GF-D8 (cell line): ENCODE results near the gene SWI5.

Experiments
- DNase-seq: peaks from one replicate; lab custom pipeline; 2025; lab: John Stamatoyannopoulos, UW

SWI5 gene

DNA sequence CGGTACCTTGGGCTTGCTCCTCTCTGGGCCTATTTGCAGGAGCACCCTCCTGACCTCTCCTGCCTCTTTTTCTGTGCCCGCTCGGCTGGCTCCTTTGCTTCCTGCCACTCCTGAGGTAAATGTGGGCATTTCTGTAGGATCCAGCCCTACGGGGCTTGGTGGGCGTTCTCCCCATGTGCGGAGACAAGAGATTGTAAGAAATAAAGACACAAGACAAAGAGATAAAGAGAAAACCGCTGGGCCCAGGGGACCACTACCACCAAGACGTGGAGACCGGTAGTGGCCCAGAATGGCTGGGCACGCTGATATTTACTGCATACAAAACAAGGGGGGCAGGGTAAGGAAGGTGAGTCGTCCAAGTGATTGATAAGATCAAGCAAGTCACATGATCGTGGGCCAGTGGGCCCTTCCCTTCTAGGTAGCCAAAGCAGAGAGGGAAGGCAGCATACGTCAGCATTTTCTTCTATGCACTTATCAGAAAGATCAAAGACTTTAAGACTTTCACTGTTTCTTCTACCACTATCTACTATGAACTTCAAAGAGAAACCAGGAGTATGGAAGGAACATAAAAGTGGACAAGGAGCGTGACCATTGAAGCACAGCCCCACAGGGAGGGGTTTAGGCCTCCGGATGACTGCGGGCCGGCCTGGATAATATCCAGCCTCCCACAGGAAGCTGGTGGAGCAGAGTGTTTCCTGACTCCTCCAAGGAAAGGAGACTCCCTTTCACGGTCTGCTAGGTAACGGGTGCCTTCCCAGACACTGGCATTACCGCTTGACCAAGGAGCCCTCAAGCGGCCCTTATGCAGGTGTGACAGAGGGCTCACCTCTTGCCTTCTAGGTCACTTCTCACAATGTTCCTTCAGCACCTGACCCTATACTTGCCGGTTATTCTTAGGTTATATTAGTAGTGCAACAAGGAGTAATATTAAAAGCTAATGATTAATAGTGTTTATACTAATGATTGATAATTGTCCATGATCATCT lies 3.3 kb downstream of the SWI5 start:
- DNase-seq: peak; percentile 42

DNA sequence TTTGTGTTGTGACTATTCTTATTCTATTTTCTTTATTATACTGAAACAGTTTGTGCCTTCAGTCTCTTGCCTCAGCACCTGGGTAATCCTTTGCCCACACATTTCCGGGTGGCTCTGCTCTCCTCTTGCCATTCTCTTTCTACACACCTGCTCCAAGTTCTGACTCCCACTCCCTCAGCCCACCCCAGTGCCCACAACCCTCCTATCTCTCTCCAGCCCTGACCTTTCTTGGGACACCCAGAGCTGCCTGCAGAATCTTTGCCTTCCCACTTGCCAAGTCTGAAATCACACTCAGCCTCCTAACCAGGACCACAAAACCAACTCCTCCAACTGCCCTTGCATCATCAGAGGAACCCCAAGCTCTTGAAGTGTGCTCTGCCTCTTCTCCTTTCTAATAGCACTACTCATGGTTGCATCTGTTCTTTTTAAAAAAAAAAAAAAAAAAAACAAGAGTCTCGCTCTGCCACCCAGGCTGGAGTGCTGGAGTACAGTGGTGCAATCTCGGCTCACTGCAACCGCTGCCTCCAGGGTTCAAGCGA lies 4.1 kb downstream of the SWI5 start:
- DNase-seq: peak; percentile 95

DNA sequence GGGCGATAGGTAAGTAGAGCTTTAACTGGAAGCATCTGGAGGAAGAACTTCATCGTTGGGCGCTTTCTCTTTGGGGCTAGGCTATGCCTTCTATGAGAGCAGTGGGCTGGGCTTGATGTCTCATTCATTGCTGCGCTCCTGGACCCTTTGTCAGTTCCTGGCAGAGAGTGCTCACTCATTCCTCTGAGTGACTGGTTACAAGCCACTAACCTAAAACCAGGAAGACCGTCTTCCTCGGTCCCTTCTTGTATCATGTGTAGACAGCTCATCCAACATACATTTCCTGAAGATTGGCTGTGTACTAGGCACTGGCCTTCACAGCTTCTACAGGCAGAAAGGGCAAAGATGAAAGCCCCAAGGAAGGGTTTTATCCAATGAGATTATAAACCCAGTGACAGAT lies 6.4 kb downstream of the SWI5 start:
- no peak for DNase-seq

DNA sequence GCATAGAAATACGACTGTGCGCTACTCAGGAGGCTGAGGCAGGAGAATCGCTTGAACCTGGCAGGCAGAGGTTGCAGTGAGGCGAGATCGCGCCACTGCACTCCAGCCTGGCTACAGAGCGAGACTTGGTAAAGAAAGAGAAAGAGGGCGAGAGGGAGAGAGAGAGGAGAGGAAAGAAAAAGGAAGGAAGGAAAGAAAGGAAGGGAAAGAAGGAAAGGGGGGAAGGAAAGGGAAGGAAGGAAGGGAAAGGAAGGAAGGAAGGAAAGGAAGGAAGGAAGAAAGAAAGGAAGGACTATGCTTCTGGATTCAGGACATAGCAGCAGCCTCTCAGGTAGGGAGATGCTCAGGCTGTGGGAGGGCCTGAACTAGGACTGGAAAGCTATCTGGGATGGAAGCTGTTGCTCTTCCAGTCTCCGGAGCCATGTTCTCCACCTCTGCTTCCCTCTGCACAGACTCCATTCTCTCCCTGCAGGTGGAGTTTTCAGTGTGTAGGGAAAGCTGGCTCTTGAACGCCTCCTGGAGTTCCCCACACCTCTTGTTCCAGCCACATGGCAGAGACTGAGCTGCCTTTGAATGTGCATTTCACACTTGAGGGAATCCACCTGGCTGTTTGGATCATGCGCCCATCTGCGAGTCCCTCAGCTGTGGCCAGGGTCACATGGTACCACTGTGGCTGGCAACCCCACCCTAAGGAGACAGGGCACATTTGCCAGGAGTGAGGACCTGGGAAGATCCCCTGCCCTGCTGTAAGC lies 9.1 kb downstream of the SWI5 start:
- no peak for DNase-seq

DNA sequence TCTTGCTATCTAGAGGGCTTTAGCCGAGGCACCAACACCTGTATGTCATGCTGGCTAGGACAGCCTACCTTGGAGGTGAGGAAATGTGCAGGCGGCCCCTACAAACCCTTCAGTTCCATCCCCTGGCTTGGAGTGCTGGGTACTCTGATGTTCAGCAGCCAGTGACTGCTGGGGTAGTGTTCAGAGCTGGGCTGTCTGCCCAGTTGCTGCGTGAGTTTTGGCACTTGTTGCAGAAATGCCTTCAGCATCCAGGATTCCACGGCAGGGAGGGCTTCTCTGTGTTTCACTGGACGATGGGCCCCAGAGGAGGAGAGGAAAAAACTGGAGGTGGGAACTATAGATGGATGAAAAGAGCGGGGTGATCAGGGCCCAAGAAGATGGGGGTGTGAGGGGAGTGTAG lies 10.4 kb downstream of the SWI5 start:
- DNase-seq: no peak

DNA sequence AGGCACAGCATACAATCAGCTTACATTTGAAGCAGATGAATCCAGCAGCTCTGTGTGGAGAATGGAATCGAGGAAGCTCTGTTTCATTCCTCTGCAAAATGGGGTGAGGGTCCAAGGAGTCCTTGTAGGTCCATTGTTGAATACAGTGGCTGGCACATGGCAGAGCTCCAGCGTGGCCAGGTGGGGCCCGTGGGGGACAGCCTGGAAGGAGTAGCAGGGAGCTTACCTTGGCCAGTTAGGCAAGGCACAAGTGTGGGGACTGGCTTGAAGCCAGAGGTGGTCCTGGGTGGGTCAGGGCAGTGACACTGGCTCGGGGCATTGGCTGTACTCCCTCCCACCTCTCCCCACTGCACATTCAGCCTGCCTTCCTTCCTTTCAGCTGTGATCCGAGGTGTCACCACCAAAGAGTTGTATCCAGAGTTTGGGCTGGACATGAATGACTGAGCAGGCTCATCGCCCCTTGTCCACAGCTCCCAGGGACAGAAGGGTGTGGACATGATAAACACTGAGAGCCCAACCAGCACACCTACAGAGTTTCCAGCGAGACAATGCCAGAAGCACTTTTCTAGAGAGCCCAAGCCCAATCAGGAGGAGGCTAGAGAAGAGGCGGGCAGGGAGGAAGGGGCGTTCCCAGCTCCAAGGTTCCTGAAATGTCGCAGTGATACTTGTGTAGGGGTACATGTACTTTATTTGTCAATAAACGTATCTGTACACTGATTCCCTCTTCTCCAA lies 12.4 kb downstream of the SWI5 start:
- DNase-seq: no peak

DNA sequence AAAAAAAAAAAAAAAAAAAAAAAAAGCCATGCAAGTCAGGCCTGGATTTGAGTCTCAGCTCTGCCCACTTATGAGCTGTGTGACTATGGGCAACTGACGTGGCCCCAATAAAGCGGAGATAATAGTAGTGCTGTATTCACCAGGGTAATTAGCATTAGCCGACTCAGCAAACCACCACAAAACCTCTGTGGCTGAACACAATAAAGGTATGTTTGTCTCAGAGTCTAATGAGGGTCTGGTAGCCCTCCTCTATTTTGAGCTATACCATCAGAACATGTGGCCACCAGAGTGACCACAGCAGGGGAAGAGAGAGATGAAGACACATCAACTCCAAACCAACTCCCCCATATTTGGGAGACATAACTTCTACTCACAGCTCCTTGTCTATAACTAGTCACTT lies 15.9 kb downstream of the SWI5 start:
- DNase-seq: no peak

DNA sequence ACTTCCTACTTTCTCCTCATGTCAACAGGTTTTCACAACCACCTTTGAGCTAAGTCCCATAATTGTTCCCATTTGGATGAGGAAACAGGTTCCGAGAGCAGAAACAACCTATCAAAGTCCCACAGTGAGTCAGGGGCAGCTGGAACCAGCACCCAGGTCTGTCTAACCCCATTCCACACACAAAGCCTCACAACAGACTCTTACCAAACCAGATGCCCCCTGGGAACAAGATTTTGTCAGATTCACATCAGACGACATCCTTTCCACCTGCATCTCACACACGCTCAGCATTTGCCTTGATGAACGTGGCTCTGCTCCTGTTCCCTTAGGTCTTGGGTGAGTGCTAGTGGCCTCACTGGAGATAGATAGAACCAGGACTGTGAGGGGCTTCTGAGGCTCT lies 17.0 kb downstream of the SWI5 start:
- no peak for DNase-seq

DNA sequence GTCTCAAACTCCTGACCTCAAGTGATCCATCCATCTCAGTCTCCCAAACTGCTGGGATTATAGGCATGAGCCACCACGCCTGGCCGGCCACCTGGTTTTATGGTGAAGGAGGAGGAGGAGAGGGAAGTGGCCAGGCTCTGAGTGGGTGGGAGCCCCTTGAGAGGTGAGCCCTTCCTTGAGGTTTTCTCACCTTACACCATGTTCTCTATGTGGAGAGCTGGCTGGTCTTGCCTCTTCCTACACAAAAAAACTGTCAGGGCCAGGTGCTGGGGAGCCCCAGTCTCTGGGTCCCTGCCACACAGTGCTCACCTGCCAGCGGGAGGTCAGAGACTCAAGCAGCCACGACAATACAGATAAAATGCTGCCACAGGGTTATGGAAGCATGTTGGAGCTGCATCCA lies 18.1 kb downstream of the SWI5 start:
- DNase-seq: no peak

DNA sequence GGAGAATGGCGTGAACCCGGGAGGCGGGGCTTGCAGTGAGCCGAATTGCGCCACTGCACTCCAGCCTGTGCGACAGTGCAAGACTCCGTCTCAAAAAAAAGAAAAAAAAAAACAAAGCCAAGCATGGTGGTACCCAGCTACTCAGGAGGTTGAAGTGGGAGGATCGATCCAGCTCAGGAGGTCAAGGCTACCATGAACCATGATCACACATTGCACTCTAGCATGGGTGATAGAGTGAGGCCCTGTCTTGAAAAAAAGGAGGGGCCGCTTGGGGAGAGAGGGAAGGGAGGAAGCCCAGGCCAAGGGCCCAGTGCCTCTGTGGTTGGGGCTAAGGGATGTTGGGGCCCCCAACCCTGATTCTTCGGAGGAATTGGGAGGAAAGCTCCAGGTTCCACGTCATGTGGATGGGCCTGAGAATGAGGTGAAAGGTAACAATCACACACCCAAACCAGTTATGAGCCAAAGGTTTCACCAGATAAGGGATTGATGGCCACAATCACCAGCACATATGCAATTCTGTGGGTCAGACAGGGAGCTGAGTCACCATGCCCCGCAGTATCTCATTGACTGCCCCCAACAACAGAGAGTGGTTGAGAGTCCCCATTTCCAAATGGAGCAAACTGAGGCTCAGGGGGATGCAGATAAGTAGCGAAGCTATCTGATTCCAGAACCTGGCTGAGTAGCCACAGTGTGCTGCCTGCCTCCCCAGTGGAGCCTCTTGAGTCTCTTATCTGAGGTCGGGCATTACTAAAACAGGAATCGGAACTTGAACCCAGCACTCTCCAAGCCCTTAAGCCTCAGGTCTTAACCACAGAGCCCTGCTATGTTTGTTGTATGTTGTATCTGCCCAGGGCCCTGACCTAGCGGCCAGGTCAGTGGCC lies 20.5 kb downstream of the SWI5 start:
- DNase-seq: no peak

DNA sequence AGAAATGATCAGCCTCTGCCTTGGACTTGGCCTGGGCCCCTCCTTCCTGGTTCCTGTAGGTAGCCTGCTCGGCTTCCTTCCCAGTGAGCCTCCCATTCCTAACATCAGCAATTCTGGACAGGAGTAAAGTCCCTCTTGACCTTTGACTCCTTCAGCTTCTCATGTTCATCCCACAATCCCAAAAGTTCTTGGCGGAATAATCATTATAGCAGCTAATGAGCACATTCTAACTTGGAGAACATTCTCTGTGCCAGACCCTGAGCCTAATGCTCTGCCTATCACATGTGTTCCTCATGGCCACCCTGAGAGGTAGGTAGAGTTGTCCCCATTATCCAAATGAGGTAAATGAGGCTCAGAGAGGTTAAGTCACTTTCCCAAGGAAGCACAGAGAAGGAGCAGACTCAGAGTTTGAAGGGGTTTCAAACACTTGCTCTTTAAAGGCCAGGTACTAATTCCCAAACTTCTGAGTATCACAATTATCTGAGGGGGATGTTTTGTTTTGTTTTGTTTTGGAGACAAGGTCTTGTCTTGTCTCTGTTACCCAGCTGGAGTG lies 21.2 kb downstream of the SWI5 start:
- DNase-seq: no peak

DNA sequence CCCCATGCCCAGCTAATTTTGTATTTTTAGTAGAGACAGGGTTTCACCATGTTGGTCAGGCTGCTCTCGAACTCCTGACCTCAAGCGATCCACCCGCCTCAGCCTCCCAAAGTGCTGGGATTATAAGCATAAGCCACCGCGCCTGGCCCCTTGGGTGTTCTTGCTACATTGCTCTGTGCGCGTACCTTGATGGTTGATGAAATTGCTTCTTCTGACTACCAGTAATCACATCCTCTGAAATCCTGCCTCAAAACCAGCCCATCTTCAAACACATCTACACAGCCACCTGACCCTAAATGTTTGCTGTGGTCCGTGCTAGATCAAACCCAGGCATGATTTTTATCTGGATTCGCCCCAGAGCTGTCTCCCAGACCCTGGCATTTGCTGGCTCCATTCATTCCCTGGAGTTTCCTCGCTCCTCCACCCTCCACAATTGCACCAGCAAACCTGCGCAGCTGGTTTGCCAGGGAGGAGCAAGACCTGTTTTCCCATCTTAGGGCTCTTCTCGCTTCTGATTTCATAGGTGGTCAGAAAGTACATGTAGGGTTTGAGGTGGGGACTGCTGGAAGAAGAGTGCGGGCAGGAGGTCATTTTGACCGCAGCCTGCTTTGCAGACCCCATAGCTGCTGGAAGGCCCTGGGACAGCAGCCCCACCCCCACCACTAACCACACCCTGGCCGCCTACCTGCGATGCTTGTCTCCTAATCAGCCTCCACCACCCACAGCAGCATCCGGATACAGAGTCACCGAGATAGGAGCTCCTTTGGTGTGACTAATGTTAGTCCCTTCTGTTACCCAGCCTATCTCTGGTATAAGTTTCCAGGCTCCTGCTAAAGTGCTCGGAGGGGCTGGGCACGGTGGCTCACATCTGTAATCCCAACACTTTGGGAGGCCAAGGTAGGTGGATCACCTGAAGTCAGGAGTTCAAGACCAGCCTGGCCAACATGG lies 22.7 kb downstream of the SWI5 start:
- DNase-seq: no peak

DNA sequence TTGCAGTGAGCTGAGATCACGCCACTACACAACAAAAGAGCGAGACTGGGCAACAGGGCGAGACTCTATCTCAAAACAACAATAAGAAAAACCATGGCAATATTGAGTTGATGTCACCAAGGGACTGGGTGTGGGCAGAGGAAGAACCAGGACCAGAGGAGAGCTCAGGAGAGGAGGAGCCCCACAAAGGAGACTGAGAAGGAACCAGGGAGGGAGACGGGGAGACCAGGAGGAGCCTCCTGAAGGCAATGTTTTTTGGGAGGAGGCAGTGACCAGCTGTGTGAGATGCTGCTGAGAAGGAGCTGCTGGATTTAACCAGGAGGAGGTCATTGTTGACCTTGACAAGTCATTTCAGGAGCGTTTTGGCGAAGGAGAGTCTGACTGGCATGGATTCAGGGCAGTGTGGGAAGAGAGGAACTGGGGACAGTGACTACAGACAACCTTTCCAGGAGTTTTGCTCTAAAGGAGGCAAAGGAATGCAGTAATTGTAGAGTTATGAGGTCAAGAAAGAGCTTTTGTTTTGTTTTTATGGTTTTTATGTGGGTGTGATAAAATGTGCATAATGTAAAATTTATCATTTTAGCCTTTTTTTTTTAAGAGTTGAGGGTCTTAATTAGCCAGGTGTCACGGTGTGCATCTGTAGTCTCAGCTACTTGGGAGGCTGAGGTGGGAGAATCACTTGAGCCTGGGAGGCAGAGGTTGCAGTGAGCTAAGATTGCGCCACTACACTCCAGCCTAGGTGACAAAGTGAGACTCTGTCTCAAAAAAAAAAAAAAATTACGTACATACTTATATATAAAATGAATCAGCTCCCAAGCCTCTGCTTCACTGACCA lies 28.3 kb downstream of the SWI5 start:
- no peak for DNase-seq

DNA sequence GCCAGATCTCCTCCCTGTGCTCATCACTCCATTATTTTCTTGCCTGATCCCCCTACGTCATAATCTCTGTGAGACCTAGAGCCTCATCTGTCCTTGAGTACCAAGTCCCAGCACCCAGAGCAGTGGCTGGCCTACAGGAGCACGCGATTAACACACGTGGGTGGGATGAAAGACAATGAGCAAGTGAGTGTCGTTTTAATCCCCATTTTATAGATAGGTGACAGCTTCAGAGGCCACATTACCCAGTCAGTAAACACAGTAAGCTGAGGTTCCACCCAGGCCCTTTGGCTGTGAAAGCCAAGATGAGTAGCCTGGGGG lies 28.9 kb downstream of the SWI5 start:
- no peak for DNase-seq

DNA sequence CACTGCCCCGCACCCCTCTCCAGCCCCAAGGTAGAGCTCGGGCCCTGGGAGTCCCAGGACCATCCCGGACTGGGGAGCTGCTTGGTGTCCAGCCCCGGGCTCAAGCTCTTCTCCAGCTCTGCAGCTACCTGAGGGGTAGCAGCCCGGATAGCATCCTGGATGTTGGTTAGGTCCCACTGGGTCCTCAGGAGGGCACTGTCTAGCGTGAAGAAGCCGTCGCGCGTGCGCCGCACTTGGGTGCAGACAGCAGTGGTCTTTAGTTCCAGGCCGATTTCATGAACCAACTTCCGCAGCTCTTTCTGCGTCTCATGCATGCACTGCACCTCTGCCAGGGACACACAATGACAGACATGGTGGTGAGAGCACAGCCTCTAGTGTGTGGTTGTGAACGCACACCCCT lies 33.5 kb downstream of the SWI5 start:
- no peak for DNase-seq

DNA sequence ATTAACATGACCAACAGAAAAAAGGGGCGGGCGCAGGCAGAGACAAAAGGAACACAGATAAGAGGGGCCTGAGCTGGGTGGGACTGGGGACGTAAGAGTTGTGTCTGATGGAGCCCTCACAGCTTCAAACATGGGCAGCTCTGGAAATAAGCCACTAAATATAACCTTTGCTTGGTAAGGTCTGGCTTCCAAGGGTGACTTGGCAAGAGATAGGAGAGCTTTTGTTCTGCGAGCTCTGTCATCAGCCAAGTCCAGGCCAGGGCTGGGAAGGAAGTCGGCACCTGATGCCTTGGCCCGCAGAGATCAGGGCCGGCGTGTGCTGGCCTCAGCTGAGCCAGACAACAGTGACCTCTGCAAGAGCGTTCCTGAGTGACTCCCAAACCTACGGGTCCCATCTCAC lies 34.4 kb downstream of the SWI5 start:
- DNase-seq: no peak

DNA sequence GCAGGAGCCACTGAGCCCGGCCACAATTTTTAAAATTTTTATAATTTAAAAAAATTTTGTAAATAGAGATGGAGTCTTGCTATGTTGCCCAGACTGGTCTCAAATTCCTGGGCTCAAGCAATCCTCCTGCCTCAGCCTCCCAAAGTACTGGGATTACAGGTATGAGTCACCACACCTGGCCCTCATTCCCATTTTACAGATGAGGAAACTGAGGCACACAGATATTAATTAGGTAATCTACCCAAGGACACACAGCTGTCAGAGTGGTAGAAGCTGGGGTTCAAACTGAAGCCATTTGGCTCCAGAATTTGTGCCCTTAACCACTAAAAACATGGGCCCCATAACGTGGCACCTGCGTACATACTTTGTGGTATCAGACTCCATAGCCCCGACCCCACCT lies 38.6 kb downstream of the SWI5 start:
- DNase-seq: no peak

DNA sequence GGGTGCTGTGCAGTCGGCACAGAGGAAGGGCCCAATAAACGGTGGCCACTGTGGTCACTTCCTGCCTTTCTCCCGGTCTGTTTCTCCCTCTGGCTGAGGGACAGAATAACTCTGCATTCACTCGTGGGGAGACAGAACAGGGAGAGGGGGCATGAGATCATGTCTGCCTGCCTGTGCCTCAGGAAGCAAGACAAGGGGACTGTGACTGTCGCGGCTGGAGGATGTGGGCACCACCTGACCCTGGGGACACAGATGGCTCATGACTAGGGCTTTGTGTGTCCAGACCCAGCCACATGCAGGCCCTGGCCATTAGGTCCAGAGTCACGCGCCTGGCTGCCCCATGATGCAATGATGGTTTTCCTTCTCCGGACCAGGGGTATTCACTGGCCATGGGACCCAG lies 40.3 kb downstream of the SWI5 start:
- no peak for DNase-seq

DNA sequence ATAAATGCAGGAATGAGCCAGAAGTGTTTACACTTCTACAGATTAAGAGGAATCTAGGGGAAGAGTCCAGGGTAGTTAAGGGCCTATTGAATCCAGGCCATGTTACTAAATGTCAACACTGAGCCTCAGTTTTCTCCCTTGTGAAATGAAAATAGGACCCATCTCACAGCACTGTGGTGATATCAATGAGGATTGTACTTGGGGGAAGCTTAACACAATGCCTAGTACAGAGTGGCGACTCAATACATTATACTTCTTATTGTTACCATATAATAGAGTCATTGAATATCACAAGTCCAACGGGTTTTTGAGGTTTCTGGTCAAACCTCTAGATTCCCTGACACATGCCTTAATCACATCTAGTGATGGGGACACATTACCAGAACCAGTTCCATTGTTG lies 41.6 kb downstream of the SWI5 start:
- DNase-seq: no peak
